Fibroblast of lung (primary cell): ENCODE results near the gene CHRND. TPM values are rescaled to one million over a fixed set of nuclear protein-coding genes. Genes with fewer than 3 reads are reported as not detected.

ENCODE experiments used
- DNase-seq, 2 donors: peaks; one replicate each; pipeline versions ENCODE4 v3.0.0 to v3.0.0-alpha.2; 2010; ENCODE audit warnings: low read depth in 2 of 2
- H2AFZ ChIP-seq: 2 replicates; pipeline ENCODE4 v1.5.1; 2012; ENCODE audit warnings: low read length, control low read depth, inconsistent platforms
- H3K27ac ChIP-seq: 2 replicates; pipeline ENCODE4 v1.5.1; 2011; ENCODE audit warnings: low read length, control low read depth; ENCODE audit not compliant: insufficient read depth
- H3K27me3 ChIP-seq: 2 replicates; pipeline ENCODE4 v1.5.1; 2011; ENCODE audit warnings: mild to moderate bottlenecking, low read length; ENCODE audit not compliant: control insufficient read depth, insufficient read depth
- H3K36me3 ChIP-seq: 2 replicates; pipeline ENCODE4 v1.5.1; 2011; ENCODE audit warnings: low read length; ENCODE audit not compliant: control insufficient read depth, insufficient read depth
- H3K4me1 ChIP-seq: 2 replicates; pipeline ENCODE4 v1.5.1; 2011; ENCODE audit warnings: low read length; ENCODE audit not compliant: control insufficient read depth, insufficient read depth; ENCODE audit errors: extremely low read depth
- H3K4me2 ChIP-seq: 2 replicates; pipeline ENCODE4 v1.5.1; 2011; ENCODE audit warnings: low read length, control low read depth; ENCODE audit not compliant: insufficient read depth; ENCODE audit errors: extremely low read depth
- H3K4me3 ChIP-seq, 4 experiments: fragments of 200-600 bp in 1 of 4; sonication (generic) in 1 of 4; replicated peaks in 1 of 4; 2 replicates each; pipeline ENCODE4 v1.5.1; 2011 to 2016; ENCODE audit warnings: low read length in 4 of 4, low read depth in 3 of 4, mild to moderate bottlenecking in 3 of 4, control low read depth in 2 of 4, inconsistent platforms in 1 of 4, mixed read lengths in 1 of 4; ENCODE audit not compliant: insufficient read depth in 1 of 4; ENCODE audit errors: control extremely low read depth in 1 of 4
- H3K79me2 ChIP-seq: 2 replicates; pipeline ENCODE4 v1.5.1; 2012; ENCODE audit warnings: mild to moderate bottlenecking, low read length, inconsistent platforms; ENCODE audit not compliant: control insufficient read depth, insufficient read depth
- H3K9ac ChIP-seq: 2 replicates; pipeline ENCODE4 v1.5.1; 2011; ENCODE audit warnings: mild to moderate bottlenecking, low read length, control low read depth; ENCODE audit not compliant: insufficient read depth
- H3K9me3 ChIP-seq: 2 replicates; pipeline ENCODE4 v1.5.1; 2012; ENCODE audit warnings: low read depth, low read length; ENCODE audit not compliant: control insufficient read depth, insufficient read depth
- H4K20me1 ChIP-seq: 2 replicates; pipeline ENCODE4 v1.5.1; 2011; ENCODE audit warnings: low read length; ENCODE audit not compliant: control insufficient read depth, insufficient read depth; ENCODE audit errors: extremely low read depth
- CTCF ChIP-seq, 2 donors: IDR thresholded peaks in 1 of 2; conservative IDR thresholded peaks in 1 of 2; 1 replicate in 1 of 2; 2 replicates in 1 of 2; pipeline ENCODE4 v1.5.1; 2011 to 2012; ENCODE audit warnings: low read length in 2 of 2, control low read depth in 1 of 2, inconsistent platforms in 1 of 2, low read depth in 1 of 2, mild to moderate bottlenecking in 1 of 2
- EZH2 ChIP-seq: IDR thresholded peaks from 2 replicates; pipeline ENCODE4 v1.5.1; 2012; ENCODE audit warnings: low read length, control low read depth, mild to moderate bottlenecking; ENCODE audit errors: missing control alignments
- polyA plus RNA-seq, 2 donors: library from polyadenylated mRNA; depleted of rRNA in 1 of 2; stranded (reverse) in 1 of 2; unstranded in 1 of 2; fragments of >200 nt; gene quantifications; 2 replicates each; pipeline ENCODE4 v1.2.1, GENCODE V29; 2011 to 2012; ENCODE audit warnings: missing spikeins in 1 of 2
- total RNA-seq: library from RNA; depleted of rRNA; stranded (reverse); fragments of >200 nt; gene quantifications from 2 replicates; pipeline ENCODE4 v1.2.1, GENCODE V29; 2014

The CHRND gene
- total and polyA plus RNA-seq, 2 donors (not counting 1 experiment from before 2014, with no cell fraction given), result not detected

- H3K9me3 ChIP-seq, result no peaks in the 10 kb centered on the region
- TF ChIP-seq CTCF (conservative IDR thresholded peaks at IDR 0.05 in 1 of 2, IDR thresholded peaks at IDR 0.05 in 1 of 2; ENCODE audit: low read depth in 1 of 2, low read length in 2 of 2) (no peak), EZH2 (no peak)
- DNase-seq, result no peak
- H3K27me3 ChIP-seq, result peaks cover 11% of the 10 kb centered on the region
- H3K27ac ChIP-seq, result no peak overlapping the region
- no peak overlapping the region for H3K4me3 ChIP-seq
- no peaks in the 10 kb centered on the region for H3K79me2 ChIP-seq
- no peaks in the 10 kb centered on the region for H3K36me3 ChIP-seq
- no peak overlapping the region for H3K9ac ChIP-seq
- H3K4me1 ChIP-seq, result no peaks in the 10 kb centered on the region
- H3K4me2 ChIP-seq, result no peak overlapping the region
- no peak overlapping the region for H2AFZ ChIP-seq
- H4K20me1 ChIP-seq, result no peaks in the 10 kb centered on the region
Observed at GRCh38 chr2:232491139-232491780, 34.7 kb upstream of the CHRND start.

- Histone ChIP-seq H3K27ac (no peak overlapping the region), H3K4me3 (no peak overlapping the region), H4K20me1 (no peaks in the 10 kb centered on the region), H3K4me2 (no peak overlapping the region), H3K4me1 (no peaks in the 10 kb centered on the region), H3K9me3 (no peaks in the 10 kb centered on the region), H3K27me3 (peaks cover 8% of the 10 kb centered on the region), H3K79me2 (no peaks in the 10 kb centered on the region), H3K36me3 (no peaks in the 10 kb centered on the region), H2AFZ (no peak overlapping the region), H3K9ac (no peak overlapping the region)
- TF ChIP-seq EZH2 (no peak), CTCF (conservative IDR thresholded peaks at IDR 0.05 in 1 of 2, IDR thresholded peaks at IDR 0.05 in 1 of 2; ENCODE audit: low read depth in 1 of 2, low read length in 2 of 2) (no peak)
- DNase-seq, result no peak
Observed at GRCh38 chr2:232492236-232492848, 33.6 kb upstream of the CHRND start.

- H3K27ac ChIP-seq, result no peak overlapping the region
- no peaks in the 10 kb centered on the region for H3K4me1 ChIP-seq
- H3K27me3 ChIP-seq, result peaks cover 8% of the 10 kb centered on the region
- no peaks in the 10 kb centered on the region for H3K9me3 ChIP-seq
- H3K4me2 ChIP-seq, result no peak overlapping the region
- no peak for DNase-seq
- no peaks in the 10 kb centered on the region for H3K79me2 ChIP-seq
- TF ChIP-seq CTCF (conservative IDR thresholded peaks at IDR 0.05 in 1 of 2, IDR thresholded peaks at IDR 0.05 in 1 of 2; ENCODE audit: low read depth in 1 of 2, low read length in 2 of 2) (no peak), EZH2 (no peak)
- H2AFZ ChIP-seq, result no peak overlapping the region
- H3K36me3 ChIP-seq, result no peaks in the 10 kb centered on the region
- no peak overlapping the region for H3K9ac ChIP-seq
- H4K20me1 ChIP-seq, result no peaks in the 10 kb centered on the region
- H3K4me3 ChIP-seq, result no peak overlapping the region
Observed at GRCh38 chr2:232492963-232493700, 32.8 kb upstream of the CHRND start.
